DMS53 (cell line): Measurements from ENCODE around the gene F12.
"Not testable (repeated sequence)": the region's sequence is repeated elsewhere in the genome, so short reads cannot be mapped to it uniquely, and the experiment has no call there.

Experiments used
- DNase-seq: peaks from one replicate; lab custom pipeline; 2025; lab: John Stamatoyannopoulos, UW

F12 gene

GRCh38 chr5:177386542-177386941 is 22.8 kb downstream of the F12 start:
- DNase-seq = no peak

- DNase-seq = no peak
These were observed 23.6 kb downstream of the F12 start for GRCh38 chr5:177385720-177386119.

GRCh38 chr5:177384134-177384533 is 25.2 kb downstream of the F12 start, which contains the start of gene SLC34A1:
SLC34A1 (plus strand) TSS chr5:177384434; CDS start chr5:177385742, 1,308 bp downstream.
- DNase-seq = no peak

GRCh38 chr5:177383181-177383580 is 26.2 kb downstream of the F12 start:
- DNase-seq = no peak

GRCh38 chr5:177382423-177383029 is 26.8 kb downstream of the F12 start:
- DNase-seq = peak; percentile 30

GRCh38 chr5:177380805-177381126 is 28.6 kb downstream of the F12 start:
- DNase-seq = no peak

GRCh38 chr5:177378884-177379883 is 30.2 kb downstream of the F12 start:
- peak; percentile 97 for DNase-seq

- DNase-seq = no peak
These were observed 31.2 kb downstream of the F12 start for GRCh38 chr5:177377851-177378776.

GRCh38 chr5:177376107-177376506 is 33.3 kb downstream of the F12 start:
- no peak for DNase-seq

GRCh38 chr5:177375516-177375915 is 33.8 kb downstream of the F12 start:
- not testable (repeated sequence) for DNase-seq

GRCh38 chr5:177374211-177374610 is 35.2 kb downstream of the F12 start:
- no peak for DNase-seq

- no peak for DNase-seq
These were observed 35.6 kb downstream of the F12 start for GRCh38 chr5:177373806-177374205.

GRCh38 chr5:177372910-177373309 is 36.5 kb downstream of the F12 start:
- DNase-seq = no peak

GRCh38 chr5:177372034-177372896 is 37.1 kb downstream of the F12 start:
- no peak for DNase-seq

- peak; percentile 56 for DNase-seq
These were observed 38.0 kb downstream of the F12 start for GRCh38 chr5:177371120-177372033.

- DNase-seq = peak; percentile 96
These were observed 38.8 kb downstream of the F12 start for GRCh38 chr5:177370488-177371119.

GRCh38 chr5:177369645-177370440 is 39.5 kb downstream of the F12 start:
- DNase-seq = no peak

GRCh38 chr5:177368869-177369644 is 40.3 kb downstream of the F12 start:
- peak; percentile 61 for DNase-seq
